HCT116 (cell line): ENCODE results near the gene DEFB124. TPM values are rescaled to one million over a fixed set of nuclear protein-coding genes. Genes with fewer than 3 reads are reported as not detected.

ENCODE experiments used
- ATAC-seq: fragments of 200-7000 bp; cut with Tn5 transposase; 2 replicates; pipeline ENCODE4 v1.9.1; 2020; ENCODE audit warnings: mild to moderate bottlenecking, moderate library complexity
- BruUV-seq: library from RNA; stranded (reverse); fragments of 400-500 nt; replicated peaks from 2 replicates; lab custom pipeline; 2021; lab: Mats Ljungman, UMichigan
- CTCF ChIA-PET: fragments of 300-600 bp; sonication (Branson Sonifier 250); formaldehyde crosslinking; loops from one replicate; lab custom pipeline; 2021; ENCODE audit warnings: antibody characterized with exemption; lab: Charles Lee
- POLR2A ChIA-PET: fragments of 300-600, 350-600 bp; sonication (Branson Sonifier 250); formaldehyde crosslinking; loops from one replicate; lab custom pipeline; 2021; ENCODE audit warnings: antibody characterized with exemption; lab: Charles Lee
- RAD21 ChIA-PET, 2 experiments: fragments of 300-600 bp; sonication (Branson Sonifier 250); formaldehyde crosslinking; loops; one replicate each; lab custom pipeline; 2023; ENCODE audit warnings: low total read pairs in 2 of 2; ENCODE audit not compliant: uncharacterized antibody in 2 of 2, unreplicated experiment in 2 of 2, low non-redundant PET in 1 of 2; lab: Charles Lee
- DNase-seq: peaks from one replicate; pipeline ENCODE4 v3.0.0-alpha.2; 2010; ENCODE audit warnings: low read depth, low spot score
- H2AFZ ChIP-seq: fragments of 200-600 bp; shearing (Covaris generic), sonication (generic); 2 replicates; pipeline ENCODE4 v1.6.1; 2017; ENCODE audit warnings: low read depth, mixed run types, mixed read lengths, antibody characterized with exemption, low read length; ENCODE audit not compliant: poor library complexity, severe bottlenecking
- H3K27ac ChIP-seq: 2 replicates; pipeline ENCODE4 v1.5.1; 2012; ENCODE audit warnings: low read depth, low read length
- H3K27me3 ChIP-seq: fragments of 200-600 bp; sonication (generic); 2 replicates; pipeline ENCODE4 v1.6.1; 2016; ENCODE audit warnings: mixed run types, low read length, mixed read lengths; ENCODE audit not compliant: insufficient read depth
- H3K36me3 ChIP-seq, 2 experiments: fragments of 200-500 bp in 1 of 2; fragments of 200-600 bp in 1 of 2; sonication (Bioruptor generic) in 1 of 2; sonication (generic) in 1 of 2; 2 replicates each; pipeline versions ENCODE4 v1.5.1 to v1.6.1; 2014 to 2016; ENCODE audit warnings: low read length in 2 of 2, inconsistent platforms in 1 of 2, mixed read lengths in 1 of 2, mixed run types in 1 of 2; ENCODE audit not compliant: insufficient read depth in 2 of 2, control insufficient read depth in 1 of 2
- H3K4me1 ChIP-seq, 2 experiments: fragments of 200-600 bp in 1 of 2; sonication (generic) in 1 of 2; 2 replicates each; pipeline versions ENCODE4 v1.5.1 to v1.6.1; 2012 to 2017; ENCODE audit warnings: low read length in 2 of 2, inconsistent platforms in 1 of 2, mild to moderate bottlenecking in 1 of 2, mixed read lengths in 1 of 2, mixed run types in 1 of 2, moderate library complexity in 1 of 2; ENCODE audit not compliant: insufficient read depth in 2 of 2, control insufficient read depth in 1 of 2
- H3K4me2 ChIP-seq: fragments of 200-600 bp; sonication (generic); 2 replicates; pipeline ENCODE4 v1.6.1; 2017; ENCODE audit warnings: mixed run types, low read length, mixed read lengths
- H3K4me3 ChIP-seq, 2 experiments: fragments of 200-600 bp in 1 of 2; sonication (generic) in 1 of 2; replicated peaks in 1 of 2; 2 replicates each; pipeline ENCODE4 v1.5.1; 2011 to 2016; ENCODE audit warnings: low read length in 2 of 2, control low read depth in 1 of 2, low read depth in 1 of 2, mild to moderate bottlenecking in 1 of 2, mixed read lengths in 1 of 2, mixed run types in 1 of 2
- H3K79me2 ChIP-seq: fragments of 200-600 bp; sonication (generic); 2 replicates; pipeline ENCODE4 v1.6.1; 2017; ENCODE audit warnings: mild to moderate bottlenecking, mixed run types, low read length, moderate library complexity, mixed read lengths; ENCODE audit not compliant: insufficient read depth
- H3K9ac ChIP-seq: fragments of 200-600 bp; sonication (generic); 2 replicates; pipeline ENCODE4 v1.6.1; 2016; ENCODE audit warnings: low read length, mixed read lengths
- H3K9me2 ChIP-seq: fragments of 200-600 bp; sonication (generic), shearing (Covaris generic); 2 replicates; pipeline ENCODE4 v1.6.1; 2017; ENCODE audit warnings: mixed run types, mild to moderate bottlenecking, moderate library complexity; ENCODE audit not compliant: insufficient read depth
- H3K9me3 ChIP-seq, 2 experiments: fragments of 200-500 bp in 1 of 2; fragments of 200-600 bp in 1 of 2; sonication (Bioruptor generic) in 1 of 2; sonication (generic) in 1 of 2; 2 replicates each; pipeline ENCODE4 v1.6.1; 2014 to 2017; ENCODE audit warnings: low read length in 2 of 2, mixed read lengths in 2 of 2, inconsistent platforms in 1 of 2, low read depth in 1 of 2, mild to moderate bottlenecking in 1 of 2, mixed run types in 1 of 2, moderate library complexity in 1 of 2; ENCODE audit not compliant: control insufficient read depth in 1 of 2, insufficient read depth in 1 of 2
- H4K20me1 ChIP-seq: fragments of 200-600 bp; sonication (generic), shearing (Covaris generic); 2 replicates; pipeline ENCODE4 v1.6.1; 2017; ENCODE audit warnings: mixed run types, mild to moderate bottlenecking, moderate library complexity; ENCODE audit not compliant: insufficient read depth
- CTCF ChIP-seq, 3 experiments: fragments of 200-600 bp in 1 of 3; sonication (generic) in 1 of 3; IDR thresholded peaks in 2 of 3; conservative IDR thresholded peaks in 1 of 3; 2 replicates each; pipeline ENCODE4 v1.5.1; 2012 to 2017; ENCODE audit warnings: low read depth in 2 of 3, low read length in 2 of 3, antibody characterized with exemption in 1 of 3, borderline replicate concordance in 1 of 3, control low read depth in 1 of 3, mild to moderate bottlenecking in 1 of 3, mixed read lengths in 1 of 3, mixed run types in 1 of 3, moderate library complexity in 1 of 3; ENCODE audit not compliant: insufficient read depth in 1 of 3
- POLR2A ChIP-seq: IDR thresholded peaks from 2 replicates; pipeline ENCODE4 v1.7.0; 2011; ENCODE audit warnings: borderline replicate concordance; ENCODE audit not compliant: insufficient read depth, insufficient read length; ENCODE audit errors: extremely low read depth
- POLR2AphosphoS5 ChIP-seq: IDR thresholded peaks from 2 replicates; pipeline ENCODE4 v1.6.1; 2011; ENCODE audit warnings: mild to moderate bottlenecking, low read depth, low read length, moderate library complexity
- RAD21 ChIP-seq: IDR thresholded peaks from 2 replicates; pipeline ENCODE4 v1.6.1; 2012; ENCODE audit warnings: low read depth, mild to moderate bottlenecking
- SIN3A ChIP-seq: IDR thresholded peaks from 2 replicates; pipeline ENCODE4 v1.6.1; 2012; ENCODE audit warnings: low read depth
- SP1 ChIP-seq: IDR thresholded peaks from 2 replicates; pipeline ENCODE4 v1.6.1; 2012; ENCODE audit warnings: low read depth
- SRF ChIP-seq: IDR thresholded peaks from 2 replicates; pipeline ENCODE4 v1.6.1; 2012; ENCODE audit warnings: low read depth
- TCF7L2 ChIP-seq: IDR thresholded peaks from 2 replicates; pipeline ENCODE4 v1.7.0; 2011; ENCODE audit warnings: borderline replicate concordance, inconsistent platforms; ENCODE audit not compliant: insufficient read depth, insufficient read length; ENCODE audit errors: extremely low read depth
- ZBTB33 ChIP-seq: IDR thresholded peaks from 2 replicates; pipeline ENCODE4 v1.6.1; 2011; ENCODE audit warnings: mild to moderate bottlenecking, low read length, moderate library complexity; ENCODE audit not compliant: insufficient replicate concordance; ENCODE audit errors: extremely low read depth
- ZNF274 ChIP-seq: fragments of 200-500 bp; sonication (Bioruptor generic); IDR thresholded peaks from 2 replicates; pipeline ENCODE4 v1.6.1; 2014; ENCODE audit warnings: mild to moderate bottlenecking, low read depth, low read length, inconsistent platforms
- intact Hi-C: fragments of 100-400 bp; cut with micrococcal nuclease; formaldehyde crosslinking; loops from 2 replicates; pipeline ENCODE4 v1.10.0; 2022
- total RNA-seq: library from RNA; stranded (reverse); gene quantifications from one replicate; pipeline ENCODE4 v1.2.1, GENCODE V29; 2021; ENCODE audit not compliant: unreplicated experiment

The DEFB124 gene
- total RNA-seq, 1 experiment from 2014 or later: not detected

GRCh38 chr20:31449511-31450414 is 25.2 kb downstream of the DEFB124 start:
- Histone ChIP-seq H4K20me1 (no peaks in the 10 kb centered on the region), H3K36me3 (no peaks in the 10 kb centered on the region), H3K4me3 (no peak overlapping the region), H3K79me2 (no peaks in the 10 kb centered on the region), H3K27me3 (no peaks in the 10 kb centered on the region), H3K4me1 (no peaks in the 10 kb centered on the region), H3K4me2 (no peak overlapping the region), H3K9ac (no peak overlapping the region), H2AFZ (no peak overlapping the region), H3K9me2 (no peaks in the 10 kb centered on the region), H3K9me3 (no peaks in the 10 kb centered on the region), H3K27ac (no peak overlapping the region)
- no TSS peak for BruUV-seq
- POLR2A ChIA-PET: no interaction called here
- ATAC-seq (no peak), DNase-seq (no peak)
- intact Hi-C loops: loop anchor here (5.0 kb wide), 1 partner anchor 163 kb away; no protein-coding TSS in a partner anchor
- CTCF ChIA-PET: interaction anchor here (1.5 to 2.2 kb wide), 2 partner anchors 9 to 37 kb away, joined by 4 to 10 read pairs; partner anchors contain the start of gene DEFB123
- RAD21 ChIA-PET: no interaction called here
- TF ChIP-seq ZBTB33 (no peak), POLR2AphosphoS5 (no peak), CTCF (IDR thresholded peaks at IDR 0.05 in 2 of 3, conservative IDR thresholded peaks at IDR 0.05 in 1 of 3; ENCODE audit: borderline replicate concordance in 1 of 3, insufficient read depth in 1 of 3, low read depth in 2 of 3, low read length in 2 of 3) (no peak), POLR2A (no peak), TCF7L2 (no peak), SP1 (no peak), ZNF274 (no peak), SRF (no peak), SIN3A (no peak), RAD21 (no peak)
